ENCODE results near the gene PLSCR1. TPM values are rescaled to one million over a fixed set of nuclear protein-coding genes. Genes with fewer than 3 reads are reported as not detected.

The PLSCR1 gene
- total and polyA plus RNA-seq, 9 of the 15 experiments (the other 6 are each of a cell fraction or from before 2014, with no cell fraction given) = 40.6 to 122 (median 69.1) TPM

DNA sequence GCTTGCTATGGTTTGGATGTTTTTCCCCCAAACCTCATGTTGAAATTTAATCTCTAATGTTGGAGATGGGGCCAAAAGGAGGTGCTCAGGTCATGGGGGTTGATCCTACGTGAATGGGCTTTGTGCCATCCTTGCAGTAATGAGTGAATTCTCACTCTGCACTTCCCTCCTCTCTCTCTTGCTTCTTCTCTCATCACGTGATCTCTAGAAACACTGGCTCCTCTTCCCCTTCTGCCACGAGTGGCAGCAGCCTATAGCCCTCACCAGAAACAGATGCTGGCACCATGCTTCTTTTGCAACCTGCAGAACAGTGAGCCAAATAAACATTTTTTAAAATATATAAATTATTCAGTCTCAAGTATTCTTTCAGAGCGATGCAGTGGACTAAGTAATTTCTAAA lies 13.3 kb upstream of the PLSCR1 start (continued):
- TF ChIP-seq NFRKB (IDR thresholded peaks at IDR 0.05; ENCODE audit: low read depth) (no peak), SAFB2 (IDR thresholded peaks at IDR 0.05; ENCODE audit: borderline replicate concordance, low read depth, low read length, severe bottlenecking) (no peak)
- TF ChIP-seq, protein P1, sequence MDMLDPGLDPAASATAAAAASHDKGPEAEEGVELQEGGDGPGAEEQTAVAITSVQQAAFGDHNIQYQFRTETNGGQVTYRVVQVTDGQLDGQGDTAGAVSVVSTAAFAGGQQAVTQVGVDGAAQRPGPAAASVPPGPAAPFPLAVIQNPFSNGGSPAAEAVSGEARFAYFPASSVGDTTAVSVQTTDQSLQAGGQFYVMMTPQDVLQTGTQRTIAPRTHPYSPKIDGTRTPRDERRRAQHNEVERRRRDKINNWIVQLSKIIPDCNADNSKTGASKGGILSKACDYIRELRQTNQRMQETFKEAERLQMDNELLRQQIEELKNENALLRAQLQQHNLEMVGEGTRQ (CRISPR knock-in tag; IDR thresholded peaks at IDR 0.05) = peak; percentile 35
- TF ChIP-seq, protein P2, sequence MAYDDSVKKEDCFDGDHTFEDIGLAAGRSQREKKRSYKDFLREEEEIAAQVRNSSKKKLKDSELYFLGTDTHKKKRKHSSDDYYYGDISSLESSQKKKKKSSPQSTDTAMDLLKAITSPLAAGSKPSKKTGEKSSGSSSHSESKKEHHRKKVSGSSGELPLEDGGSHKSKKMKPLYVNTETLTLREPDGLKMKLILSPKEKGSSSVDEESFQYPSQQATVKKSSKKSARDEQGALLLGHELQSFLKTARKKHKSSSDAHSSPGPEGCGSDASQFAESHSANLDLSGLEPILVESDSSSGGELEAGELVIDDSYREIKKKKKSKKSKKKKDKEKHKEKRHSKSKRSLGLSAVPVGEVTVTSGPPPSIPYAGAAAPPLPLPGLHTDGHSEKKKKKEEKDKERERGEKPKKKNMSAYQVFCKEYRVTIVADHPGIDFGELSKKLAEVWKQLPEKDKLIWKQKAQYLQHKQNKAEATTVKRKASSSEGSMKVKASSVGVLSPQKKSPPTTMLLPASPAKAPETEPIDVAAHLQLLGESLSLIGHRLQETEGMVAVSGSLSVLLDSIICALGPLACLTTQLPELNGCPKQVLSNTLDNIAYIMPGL (CRISPR knock-in tag; IDR thresholded peaks at IDR 0.05) = no peak
- TF ChIP-seq, protein P3, sequence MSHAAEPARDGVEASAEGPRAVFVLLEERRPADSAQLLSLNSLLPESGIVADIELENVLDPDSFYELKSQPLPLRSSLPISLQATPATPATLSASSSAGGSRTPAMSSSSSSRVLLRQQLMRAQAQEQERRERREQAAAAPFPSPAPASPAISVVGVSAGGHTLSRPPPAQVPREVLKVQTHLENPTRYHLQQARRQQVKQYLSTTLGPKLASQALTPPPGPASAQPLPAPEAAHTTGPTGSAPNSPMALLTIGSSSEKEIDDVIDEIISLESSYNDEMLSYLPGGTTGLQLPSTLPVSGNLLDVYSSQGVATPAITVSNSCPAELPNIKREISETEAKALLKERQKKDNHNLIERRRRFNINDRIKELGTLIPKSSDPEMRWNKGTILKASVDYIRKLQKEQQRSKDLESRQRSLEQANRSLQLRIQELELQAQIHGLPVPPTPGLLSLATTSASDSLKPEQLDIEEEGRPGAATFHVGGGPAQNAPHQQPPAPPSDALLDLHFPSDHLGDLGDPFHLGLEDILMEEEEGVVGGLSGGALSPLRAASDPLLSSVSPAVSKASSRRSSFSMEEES (CRISPR knock-in tag; IDR thresholded peaks at IDR 0.05) = peak; percentile 76

DNA sequence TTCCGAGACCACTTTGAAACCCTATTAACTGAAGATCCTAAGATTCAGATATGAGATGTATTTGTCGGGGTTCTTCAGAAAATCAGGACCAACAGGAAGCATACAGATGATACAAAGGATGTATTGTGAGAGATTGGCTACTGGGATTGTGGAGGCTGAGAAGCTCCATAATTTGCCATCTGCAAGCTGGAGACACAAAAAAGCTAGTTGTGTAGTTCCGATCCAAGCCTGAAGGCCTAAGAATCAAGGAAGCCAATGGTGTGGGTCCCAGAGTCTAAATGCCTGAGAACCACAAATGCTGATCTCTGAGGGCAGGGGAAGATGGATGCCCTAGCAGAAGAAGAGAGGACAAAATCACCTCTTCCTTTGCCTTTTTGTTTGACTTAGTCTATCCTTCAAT lies 10.9 kb upstream of the PLSCR1 start:
- no peak overlapping the region for H2AFZ ChIP-seq (ENCODE audit: low read depth, low read length)
- WGBS (ENCODE audit: insufficient coverage, low coverage, missing lambda C conversion rate) = 68% methylated on average over 3 of the region's 3 CpGs
- no peak overlapping the region for H3K4me3 ChIP-seq
- FAIRE-seq (no peak), ATAC-seq (no peak), DNase-seq (ENCODE audit: extremely low read depth in 1 of 4, low spot score in 3 of 4) (no peak)
- intact Hi-C loops (cut with micrococcal nuclease) (no loop called here), in situ Hi-C loops (cut with MboI) (no loop called here)
- no peak overlapping the region for H3K9ac ChIP-seq (ENCODE audit: insufficient read depth in 1 of 2, low read depth in 2 of 2, low read length in 2 of 2)
- BruUV-seq (replicated peaks) = no TSS peak
- ChIA-PET CTCF (ENCODE audit: low intra/inter-chr PET ratio) (no interaction called here), POLR2A (no interaction called here)
- no peak overlapping the region for H3K4me2 ChIP-seq (ENCODE audit: insufficient read depth, low read length)
- peaks cover 0 to 6% of the 10 kb centered on the region in 2 experiments; a peak in 2 of 5 replicates for H3K4me1 ChIP-seq (replicated peaks in 1 of 2; ENCODE audit: control insufficient read depth in 2 of 2, insufficient read depth in 2 of 2, low read length in 2 of 2)
- no peaks in the 10 kb centered on the region for H3K79me2 ChIP-seq (ENCODE audit: control insufficient read depth, insufficient read depth, low read length)
- H3K9me1 ChIP-seq (ENCODE audit: control insufficient read depth, insufficient read depth, low read length) = no peaks in the 10 kb centered on the region
- H3K27me3 ChIP-seq (ENCODE audit: control insufficient read depth in 2 of 2, insufficient read depth in 2 of 2, low read length in 2 of 2) = no peaks in the 10 kb centered on the region
- no peaks in the 10 kb centered on the region for H3K9me3 ChIP-seq (replicated peaks; ENCODE audit: control insufficient read depth, insufficient read depth, low read depth, low read length)
- no peaks in the 10 kb centered on the region for H3K36me3 ChIP-seq (ENCODE audit: control insufficient read depth, insufficient read depth, low read length)
- no peaks in the 10 kb centered on the region for H4K20me1 ChIP-seq (replicated peaks; ENCODE audit: control insufficient read depth, insufficient read depth, low read length)
- no peak overlapping the region for H3K27ac ChIP-seq (ENCODE audit: extremely low read depth, low read depth, low read length)
- TF ChIP-seq, protein P4, sequence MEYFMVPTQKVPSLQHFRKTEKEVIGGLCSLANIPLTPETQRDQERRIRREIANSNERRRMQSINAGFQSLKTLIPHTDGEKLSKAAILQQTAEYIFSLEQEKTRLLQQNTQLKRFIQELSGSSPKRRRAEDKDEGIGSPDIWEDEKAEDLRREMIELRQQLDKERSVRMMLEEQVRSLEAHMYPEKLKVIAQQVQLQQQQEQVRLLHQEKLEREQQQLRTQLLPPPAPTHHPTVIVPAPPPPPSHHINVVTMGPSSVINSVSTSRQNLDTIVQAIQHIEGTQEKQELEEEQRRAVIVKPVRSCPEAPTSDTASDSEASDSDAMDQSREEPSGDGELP (CRISPR knock-in tag; IDR thresholded peaks at IDR 0.05; ENCODE audit: borderline replicate concordance) = no peak
- TF ChIP-seq, protein P5, sequence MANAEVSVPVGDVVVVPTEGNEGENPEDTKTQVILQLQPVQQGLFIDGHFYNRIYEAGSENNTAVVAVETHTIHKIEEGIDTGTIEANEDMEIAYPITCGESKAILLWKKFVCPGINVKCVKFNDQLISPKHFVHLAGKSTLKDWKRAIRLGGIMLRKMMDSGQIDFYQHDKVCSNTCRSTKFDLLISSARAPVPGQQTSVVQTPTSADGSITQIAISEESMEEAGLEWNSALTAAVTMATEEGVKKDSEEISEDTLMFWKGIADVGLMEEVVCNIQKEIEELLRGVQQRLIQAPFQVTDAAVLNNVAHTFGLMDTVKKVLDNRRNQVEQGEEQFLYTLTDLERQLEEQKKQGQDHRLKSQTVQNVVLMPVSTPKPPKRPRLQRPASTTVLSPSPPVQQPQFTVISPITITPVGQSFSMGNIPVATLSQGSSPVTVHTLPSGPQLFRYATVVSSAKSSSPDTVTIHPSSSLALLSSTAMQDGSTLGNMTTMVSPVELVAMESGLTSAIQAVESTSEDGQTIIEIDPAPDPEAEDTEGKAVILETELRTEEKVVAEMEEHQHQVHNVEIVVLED (CRISPR knock-in tag; IDR thresholded peaks at IDR 0.05) = no peak
- TF ChIP-seq, protein P6, sequence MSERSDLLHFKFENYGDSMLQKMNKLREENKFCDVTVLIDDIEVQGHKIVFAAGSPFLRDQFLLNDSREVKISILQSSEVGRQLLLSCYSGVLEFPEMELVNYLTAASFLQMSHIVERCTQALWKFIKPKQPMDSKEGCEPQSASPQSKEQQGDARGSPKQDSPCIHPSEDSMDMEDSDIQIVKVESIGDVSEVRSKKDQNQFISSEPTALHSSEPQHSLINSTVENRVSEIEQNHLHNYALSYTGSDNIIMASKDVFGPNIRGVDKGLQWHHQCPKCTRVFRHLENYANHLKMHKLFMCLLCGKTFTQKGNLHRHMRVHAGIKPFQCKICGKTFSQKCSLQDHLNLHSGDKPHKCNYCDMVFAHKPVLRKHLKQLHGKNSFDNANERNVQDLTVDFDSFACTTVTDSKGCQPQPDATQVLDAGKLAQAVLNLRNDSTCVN (CRISPR knock-in tag; IDR thresholded peaks at IDR 0.05) = no peak
- no peak for TF ChIP-seq ZNF263 (CRISPR knock-in tag; IDR thresholded peaks at IDR 0.05; ENCODE audit: borderline replicate concordance)
- TF ChIP-seq ILF3 (IDR thresholded peaks at IDR 0.05; ENCODE audit: borderline replicate concordance) = no peak
- TF ChIP-seq CHD2 (IDR thresholded peaks at IDR 0.05; ENCODE audit: low read depth, low read length) = no peak
- no peak for TF ChIP-seq ETV6 (IDR thresholded peaks at IDR 0.05; ENCODE audit: borderline replicate concordance in 1 of 2, low read depth in 2 of 2, low read length in 1 of 2)
- no peak for TF ChIP-seq ETV6 (CRISPR knock-in tag; IDR thresholded peaks at IDR 0.05; ENCODE audit: borderline replicate concordance)

All from K562 (cell line).